SIG-M5 (cell line): ENCODE results near the gene C2CD2.

Experiments
- DNase-seq: peaks from one replicate; lab custom pipeline; 2025; lab: John Stamatoyannopoulos, UW

Gene C2CD2

GRCh38 chr21:41867313-41867712 lies 86.5 kb downstream of the C2CD2 start:
- DNase-seq: no peak

GRCh38 chr21:41866274-41866809 lies 87.5 kb downstream of the C2CD2 start:
- DNase-seq: no peak

GRCh38 chr21:41865002-41865777 lies 88.6 kb downstream of the C2CD2 start:
- DNase-seq: no peak

- no peak for DNase-seq
Measured at GRCh38 chr21:41864311-41865001, 89.4 kb downstream of the C2CD2 start.

- no peak for DNase-seq
Measured at GRCh38 chr21:41863439-41863740, 90.4 kb downstream of the C2CD2 start.

GRCh38 chr21:41861987-41862386 lies 91.8 kb downstream of the C2CD2 start:
- DNase-seq: no peak

GRCh38 chr21:41861255-41861654 lies 92.6 kb downstream of the C2CD2 start:
- no peak for DNase-seq

GRCh38 chr21:41859297-41859980 lies 94.4 kb downstream of the C2CD2 start:
- no peak for DNase-seq

GRCh38 chr21:41858466-41859296 lies 95.1 kb downstream of the C2CD2 start:
- DNase-seq: no peak

- DNase-seq: no peak
Measured at GRCh38 chr21:41857771-41858300, 96.0 kb downstream of the C2CD2 start.

- no peak for DNase-seq
Measured at GRCh38 chr21:41856572-41856971, 97.2 kb downstream of the C2CD2 start.

- DNase-seq: no peak
Measured at GRCh38 chr21:41854426-41854995, 99.3 kb downstream of the C2CD2 start.

- no peak for DNase-seq
Measured at GRCh38 chr21:41852929-41853320, 100.9 kb downstream of the C2CD2 start.

GRCh38 chr21:41852151-41852928 lies 101.5 kb downstream of the C2CD2 start:
- DNase-seq: no peak

- no peak for DNase-seq
Measured at GRCh38 chr21:41851090-41851790, 102.6 kb downstream of the C2CD2 start.

GRCh38 chr21:41850085-41850484 lies 103.7 kb downstream of the C2CD2 start:
- no peak for DNase-seq

- DNase-seq: no peak
Measured at GRCh38 chr21:41848958-41849580, 104.7 kb downstream of the C2CD2 start.

GRCh38 chr21:41848533-41848932 lies 105.3 kb downstream of the C2CD2 start:
- no peak for DNase-seq

- no peak for DNase-seq
Measured at GRCh38 chr21:41847066-41847804, 106.6 kb downstream of the C2CD2 start.
